IPS DF 4.7 (cell line): Measurements from ENCODE around the gene SKP2.

ENCODE experiments used
- DNase-seq: peaks from one replicate; pipeline ENCODE4 v3.0.0-alpha.2; 2013; ENCODE audit warnings: low spot score; ENCODE audit errors: extremely low read depth

SKP2 gene

DNA sequence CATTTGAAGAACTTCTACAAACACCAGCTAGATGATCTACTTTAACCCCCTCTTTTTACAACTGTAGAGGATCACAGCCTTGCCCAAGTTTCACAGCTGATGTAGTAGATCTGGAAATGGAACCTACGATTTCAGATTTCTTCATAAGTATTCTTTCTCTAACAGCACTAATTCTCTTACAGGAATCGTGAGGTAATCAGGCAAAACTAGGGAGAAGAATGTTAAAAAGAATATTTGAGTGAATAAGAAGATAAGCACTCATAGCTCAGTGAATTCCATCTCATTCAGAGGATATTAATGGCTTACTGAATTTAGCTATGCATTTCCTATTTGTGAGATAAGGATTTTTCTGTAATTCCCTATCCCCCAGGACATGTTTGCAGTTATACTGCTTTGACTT is 47.7 kb downstream of the SKP2 start:
- DNase-seq = no peak

DNA sequence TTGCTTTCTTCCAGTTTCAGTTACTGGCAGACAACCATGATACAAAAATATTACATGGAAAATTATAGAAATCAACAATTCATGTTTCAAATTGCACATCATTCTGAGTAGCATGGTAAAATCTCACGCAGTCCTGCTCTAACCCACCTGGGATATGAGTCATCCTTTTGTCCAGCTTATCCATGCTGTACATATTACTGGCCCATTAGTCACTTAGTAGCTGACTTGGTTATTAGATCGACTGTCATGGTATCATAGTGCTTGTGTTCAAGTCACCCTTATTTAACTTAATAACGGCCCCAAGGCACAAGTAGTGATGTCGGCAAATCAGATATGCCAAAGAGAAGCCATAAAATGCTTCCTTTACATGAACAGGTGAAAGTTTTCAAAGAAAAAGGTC is 48.6 kb downstream of the SKP2 start:
- no peak for DNase-seq

DNA sequence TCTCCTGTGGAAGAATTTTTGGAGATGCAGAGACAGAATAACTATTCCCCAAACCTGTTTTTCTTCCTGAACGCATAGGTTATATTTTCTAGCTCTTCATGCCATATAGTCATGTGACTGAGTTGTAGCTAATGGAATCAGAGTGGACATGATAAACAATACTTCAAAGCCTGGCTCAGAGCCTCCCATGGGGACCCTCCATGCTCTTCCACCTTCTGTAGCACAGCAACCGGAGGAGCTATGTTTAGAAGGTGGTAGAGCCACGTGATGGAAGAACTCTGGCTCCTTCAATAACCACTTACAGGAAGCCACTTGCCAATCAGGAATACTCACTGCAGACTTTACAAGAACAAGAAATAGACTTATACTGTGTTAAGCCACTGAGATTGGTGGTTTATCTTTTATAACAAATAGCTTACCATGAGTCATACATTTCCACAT is 50.6 kb downstream of the SKP2 start:
- no peak for DNase-seq

DNA sequence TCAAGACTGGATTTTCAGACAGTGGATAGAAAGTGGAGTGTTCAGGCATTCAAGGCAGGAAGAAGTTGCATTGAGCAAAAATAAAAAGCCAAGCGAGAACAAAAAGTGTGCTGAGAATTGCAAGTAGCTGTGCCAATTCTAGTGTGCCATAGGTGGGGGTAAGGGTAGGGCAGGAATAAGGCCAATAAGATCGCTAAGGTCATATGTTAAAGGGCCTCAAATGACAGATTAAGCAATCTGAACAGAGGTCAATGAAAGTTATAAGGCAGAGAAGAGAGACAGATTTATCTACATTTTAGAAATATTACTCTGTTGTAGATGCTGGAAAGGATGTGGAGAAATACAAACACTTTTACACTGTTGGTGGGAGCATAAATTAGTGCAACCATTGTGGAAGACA is 53.4 kb downstream of the SKP2 start:
- DNase-seq = no peak

DNA sequence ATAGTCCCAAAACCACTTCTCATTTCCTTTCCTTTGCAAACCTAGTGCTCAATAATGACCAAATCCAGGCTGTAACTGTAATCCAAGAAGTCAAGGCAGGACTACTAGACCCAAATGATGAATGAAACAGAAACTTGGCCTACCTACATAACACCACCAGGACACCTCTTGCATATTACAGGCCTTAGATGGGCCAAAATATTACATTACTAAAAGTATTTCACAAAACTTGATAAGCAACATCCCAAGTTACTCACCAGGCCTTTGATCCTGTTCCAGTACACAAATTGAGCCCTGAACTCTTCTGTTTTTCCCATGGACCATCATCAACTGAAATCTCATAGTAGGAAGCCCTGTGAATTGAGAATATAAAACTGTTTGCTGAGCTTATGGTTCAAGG is 55.0 kb downstream of the SKP2 start:
- DNase-seq = no peak

DNA sequence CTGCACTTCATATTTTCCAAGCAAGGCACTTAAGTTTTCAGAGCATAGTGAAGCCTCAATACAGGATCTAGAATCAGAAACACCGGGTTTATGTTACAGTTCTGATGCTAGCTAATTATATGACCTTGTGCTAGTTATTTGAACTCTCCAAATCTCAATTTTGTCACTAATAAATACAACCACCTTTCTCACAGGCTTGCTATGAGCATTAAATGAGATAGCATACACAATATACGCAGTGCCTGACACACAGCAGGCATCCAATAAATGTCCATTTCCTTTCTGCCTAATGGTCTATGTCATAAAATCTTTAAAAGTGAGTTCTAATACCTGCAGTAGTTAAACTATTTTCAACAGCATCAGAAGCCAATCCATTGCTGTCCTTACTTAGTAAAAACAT is 56.9 kb downstream of the SKP2 start:
- DNase-seq = no peak

DNA sequence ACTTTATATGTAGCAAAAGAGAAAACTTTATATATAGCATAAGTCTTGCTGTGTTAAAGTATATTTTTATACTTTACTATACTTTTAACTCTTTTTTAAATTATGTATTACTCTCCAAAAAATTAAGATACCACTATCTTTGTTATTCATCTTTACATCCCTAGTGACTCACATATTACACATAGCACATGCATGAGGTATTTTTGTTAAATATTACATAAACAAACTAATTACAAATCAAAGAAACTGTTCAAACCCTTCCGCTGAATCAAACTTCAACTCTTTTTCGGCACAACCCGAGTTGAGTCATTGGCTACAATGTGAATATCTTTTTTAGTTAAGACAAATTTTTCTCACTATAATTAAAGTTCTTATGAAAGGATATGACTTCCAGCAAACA is 57.8 kb downstream of the SKP2 start:
- DNase-seq = no peak

DNA sequence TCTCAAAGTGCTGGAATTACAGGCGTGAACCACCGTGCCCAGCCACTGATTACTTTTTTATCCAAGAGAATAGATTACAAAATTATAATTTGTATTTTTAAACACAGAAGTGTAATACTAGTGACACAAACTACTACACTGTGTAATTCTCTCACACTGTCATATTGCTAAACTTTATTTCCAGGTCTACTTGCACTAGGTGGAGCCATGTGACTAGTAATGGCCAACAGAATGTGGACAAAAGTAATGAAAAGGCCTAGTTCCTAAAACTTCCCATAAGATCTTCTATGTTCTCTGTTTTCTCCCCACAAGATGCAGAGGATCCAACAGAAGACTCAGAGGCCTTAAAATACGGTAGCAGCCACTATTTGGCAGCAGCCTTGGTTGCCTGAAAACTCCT is 62.5 kb downstream of the SKP2 start:
- no peak for DNase-seq

DNA sequence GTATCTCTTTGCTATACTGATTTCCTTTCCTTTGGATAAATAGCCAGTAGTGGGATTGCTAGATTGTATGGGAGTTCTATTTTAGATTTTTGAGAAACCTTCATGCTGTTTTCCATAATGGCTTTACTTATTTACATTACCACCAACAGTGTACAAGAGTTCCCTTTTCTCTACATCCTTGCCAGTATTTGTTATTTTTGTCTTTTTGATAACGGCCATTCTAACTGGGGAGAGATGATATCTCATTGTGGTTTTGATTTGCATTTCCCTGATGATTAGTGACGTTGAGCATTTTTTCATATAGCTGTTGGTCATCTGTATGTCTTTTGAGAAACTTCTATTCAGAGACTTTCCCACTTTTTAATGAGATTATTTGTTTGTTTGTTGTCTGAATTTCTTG is 64.0 kb downstream of the SKP2 start:
- no peak for DNase-seq

DNA sequence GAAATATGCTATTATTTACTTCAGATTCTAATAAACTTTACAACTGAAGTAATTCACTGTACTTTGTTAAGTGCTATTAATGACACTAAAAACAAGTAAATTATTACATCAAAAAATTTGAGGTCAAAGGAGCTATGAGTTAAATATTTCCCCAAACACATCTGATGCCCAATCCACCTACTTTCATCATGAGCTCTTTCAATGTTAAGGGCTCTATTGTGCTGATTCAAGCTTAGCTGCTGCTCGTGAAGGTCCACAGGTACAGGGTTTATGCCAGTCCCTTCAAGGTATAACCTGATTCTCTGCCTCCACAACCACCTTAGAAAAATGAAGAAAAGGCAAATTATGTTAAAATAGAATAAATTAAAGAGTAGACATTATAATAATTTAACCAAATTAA is 65.7 kb downstream of the SKP2 start:
- no peak for DNase-seq

DNA sequence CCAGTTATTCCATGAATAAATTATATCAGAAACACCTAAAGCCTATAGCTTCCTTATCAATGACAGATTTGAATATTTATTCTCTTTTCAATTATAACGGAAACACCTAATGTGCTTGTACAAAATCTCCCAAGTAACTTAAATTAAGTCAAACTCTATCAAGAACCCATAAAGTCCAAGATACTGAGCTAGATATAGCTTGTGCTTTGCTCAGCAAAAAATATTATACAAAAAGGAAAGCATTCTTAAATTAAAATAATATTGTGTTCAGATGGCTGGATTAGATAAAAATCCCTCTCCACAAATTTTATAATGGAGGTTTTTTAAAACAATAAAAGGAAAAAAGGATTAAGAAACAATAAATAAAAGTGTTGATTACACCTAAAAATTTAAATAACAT is 66.1 kb downstream of the SKP2 start:
- DNase-seq = no peak

DNA sequence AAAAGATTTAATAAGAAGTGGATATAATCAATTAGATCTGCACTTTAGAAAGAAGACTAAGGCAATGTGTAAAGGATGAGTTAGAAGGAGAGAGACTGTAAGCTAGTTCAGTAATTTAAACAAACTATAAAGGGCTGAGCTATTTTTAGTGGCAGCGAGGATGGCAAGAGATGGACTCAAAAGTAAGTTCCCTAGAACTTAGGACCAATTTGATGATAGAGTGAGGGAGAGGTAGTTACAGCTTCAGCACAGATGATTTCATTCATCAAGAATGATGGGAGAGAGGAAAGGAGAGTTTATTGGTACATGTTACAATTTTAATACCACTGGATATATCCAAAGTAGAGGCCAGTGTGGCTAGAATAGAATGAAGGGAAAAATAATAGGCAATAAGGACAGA is 70.7 kb downstream of the SKP2 start:
- DNase-seq = no peak

DNA sequence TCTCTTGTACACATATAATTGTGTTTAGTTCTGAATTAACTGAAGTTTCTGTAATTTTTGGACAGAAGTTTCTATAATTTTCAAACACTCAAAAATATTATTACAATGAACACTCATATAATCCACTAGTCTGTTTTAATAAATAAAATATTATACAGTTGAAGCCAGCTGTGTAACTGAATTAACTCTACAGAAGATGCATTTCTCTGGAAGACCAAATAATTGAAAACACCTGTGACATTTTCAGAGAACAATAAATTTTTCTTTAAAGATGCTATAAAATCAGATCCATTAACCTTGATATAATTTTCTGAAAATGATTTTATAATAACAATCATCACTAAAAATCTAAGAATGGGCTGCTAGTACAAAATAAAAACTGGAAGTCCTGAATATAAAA is 75.1 kb downstream of the SKP2 start:
- no peak for DNase-seq

DNA sequence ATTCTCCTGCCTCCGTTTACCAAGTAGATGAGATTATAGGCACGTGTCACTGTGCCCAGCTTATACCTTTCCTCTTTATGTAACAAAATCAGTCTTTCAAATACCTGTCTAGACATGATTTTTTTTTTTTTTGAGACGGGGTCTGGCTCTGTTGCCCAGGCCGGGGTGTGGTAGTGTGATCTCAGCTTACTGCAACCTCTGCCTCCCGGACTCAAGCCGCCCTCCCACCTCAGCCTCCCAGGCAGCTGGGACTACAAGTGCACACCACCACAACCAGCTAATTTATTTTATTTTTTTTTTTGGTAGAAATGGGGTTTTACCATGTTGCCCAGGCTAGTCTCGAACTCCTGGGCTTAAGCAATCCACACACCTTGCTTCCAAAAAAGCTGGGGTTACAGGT is 76.6 kb downstream of the SKP2 start:
- DNase-seq = no peak

DNA sequence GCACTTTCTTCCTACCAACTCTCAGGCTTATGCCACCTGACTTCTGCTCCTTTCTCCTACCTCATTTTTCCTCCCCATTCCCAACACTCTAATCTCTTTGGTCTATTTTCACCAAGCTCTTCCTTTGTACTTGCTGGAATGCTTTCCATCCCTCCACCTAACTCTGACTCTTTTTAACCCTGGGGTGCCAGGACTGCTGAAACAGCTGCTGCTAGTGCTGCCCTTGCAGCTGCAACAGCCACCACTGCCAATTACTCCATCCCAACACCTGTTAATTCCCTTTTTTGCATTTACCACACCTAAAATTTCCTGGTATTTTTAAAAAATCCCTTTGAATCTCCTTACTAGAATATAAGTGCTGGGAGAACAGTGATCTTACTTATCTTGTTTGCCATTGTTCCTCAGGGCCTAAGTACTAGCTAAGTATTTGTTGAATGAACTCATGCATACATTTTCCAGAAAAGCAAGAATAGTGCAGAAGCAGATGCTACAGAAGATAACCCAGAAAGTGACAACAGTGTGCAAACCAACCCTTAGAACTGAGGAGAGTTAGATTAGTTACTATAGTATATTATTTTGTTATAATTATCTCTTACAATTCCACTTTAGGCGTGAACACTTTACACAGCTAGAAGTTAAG is 78.4 kb downstream of the SKP2 start:
- no peak for DNase-seq

DNA sequence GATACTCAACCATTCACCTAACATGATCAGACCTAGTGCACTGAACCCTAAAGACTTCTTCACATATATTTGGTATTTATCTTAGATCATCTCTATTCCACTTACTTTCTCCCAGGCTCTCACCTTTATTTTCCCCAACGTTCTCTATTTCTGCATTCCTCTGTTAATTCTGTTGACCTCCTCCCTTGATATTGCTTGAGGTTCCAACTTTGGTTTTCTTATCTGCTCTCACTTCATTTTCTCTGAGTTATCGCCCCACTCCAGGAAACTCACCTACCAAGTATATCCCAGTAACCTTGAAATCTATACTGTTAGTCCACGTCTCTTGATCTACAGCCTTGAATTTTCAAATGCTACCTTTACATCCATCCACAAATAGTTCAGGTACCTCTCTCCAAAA is 80.6 kb downstream of the SKP2 start:
- DNase-seq = no peak
